ENCODE data around the gene PRDX1. TPM values are rescaled to one million over a fixed set of nuclear protein-coding genes. Genes with fewer than 3 reads are reported as not detected.
A peak's percentile ranks its signal among the peaks of the same experiment; 100 is the strongest.

PRDX1 gene
- total RNA-seq, 2 donors from 2014 or later, result 55.0 to 69.2 TPM

DNA sequence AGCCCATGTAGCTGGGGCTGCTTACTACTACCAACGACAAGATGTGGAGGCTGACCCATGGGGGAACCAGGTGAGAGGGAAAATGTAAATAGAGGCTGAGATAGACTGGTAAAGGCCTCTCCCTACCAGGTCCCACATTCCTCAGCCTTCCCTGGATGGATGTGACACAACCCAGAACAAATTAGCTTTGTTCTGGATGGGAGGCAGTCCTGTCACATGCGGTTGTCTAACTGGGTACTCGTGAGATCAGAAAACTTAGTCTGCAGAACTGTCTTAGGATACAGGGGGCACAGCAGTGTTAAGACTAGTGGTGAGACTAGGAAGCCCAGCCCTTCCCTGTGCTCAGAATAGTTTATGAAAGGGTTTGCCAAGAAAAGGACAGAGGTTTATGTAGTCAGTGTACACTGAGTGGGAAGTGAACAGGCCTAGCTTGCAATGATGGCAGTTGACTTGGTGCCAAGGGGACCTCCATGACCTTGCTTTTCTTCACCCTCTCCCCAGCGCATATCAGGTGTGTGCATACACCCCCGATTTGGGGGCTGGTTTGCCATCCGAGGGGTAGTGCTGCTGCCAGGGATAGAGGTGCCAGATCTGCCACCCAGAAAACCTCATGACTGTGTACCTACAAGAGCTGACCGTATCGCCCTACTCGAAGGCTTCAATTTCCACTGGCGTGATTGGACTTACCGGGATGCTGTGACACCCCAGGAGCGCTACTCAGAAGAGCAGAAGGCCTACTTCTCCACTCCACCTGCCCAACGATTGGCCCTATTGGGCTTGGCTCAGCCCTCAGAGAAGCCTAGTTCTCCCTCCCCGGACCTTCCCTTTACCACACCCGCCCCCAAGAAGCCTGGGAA, 13.2 kb downstream of the PRDX1 start:
- peaks cover 5% of the 10 kb centered on the region for H3K36me3 Mint-ChIP-seq (ENCODE audit: low read depth)
- no peak for ATAC-seq

DNA sequence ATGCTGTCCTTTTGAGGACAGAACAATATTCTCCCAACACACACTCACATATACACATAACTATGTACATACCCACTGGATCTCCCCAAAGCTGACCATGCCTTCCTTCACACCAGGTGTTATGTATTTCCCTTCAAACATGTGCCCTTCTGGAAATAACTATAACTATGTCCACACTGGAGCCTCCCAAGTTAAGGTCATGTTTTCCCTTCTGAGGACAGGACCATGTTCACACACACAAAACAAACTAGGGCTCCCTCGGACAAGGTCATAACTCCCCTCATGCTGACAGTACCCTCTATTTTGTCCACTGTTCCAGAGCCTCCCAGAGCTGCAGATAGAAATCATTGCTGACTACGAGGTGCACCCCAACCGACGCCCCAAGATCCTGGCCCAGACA, 13.8 kb downstream of the PRDX1 start:
- H3K9me3 ChIP-seq (ENCODE audit: control insufficient read depth, low read length, poor library complexity, severe bottlenecking), result no peaks in the 10 kb centered on the region
- no peak overlapping the region for H3K4me3 Mint-ChIP-seq
- H3K36me3 Mint-ChIP-seq (ENCODE audit: low read depth), result peaks cover 5% of the 10 kb centered on the region
- ATAC-seq (no peak), DNase-seq (no peak)
- peak overlapping the region; percentile 90 for H3K27ac Mint-ChIP-seq
- H3K27me3 Mint-ChIP-seq, result no peaks in the 10 kb centered on the region
- peaks cover 7% of the 10 kb centered on the region for H3K4me1 Mint-ChIP-seq

More for the DNA sequence above, 13.2 kb downstream of the PRDX1 start:
- DNase-seq, result no peak
- no peaks in the 10 kb centered on the region for H3K27me3 Mint-ChIP-seq
- H3K27ac Mint-ChIP-seq, result peak overlapping the region; percentile 90
- no peak overlapping the region for H3K4me3 Mint-ChIP-seq
- H3K4me1 Mint-ChIP-seq, result peaks cover 7% of the 10 kb centered on the region
- no peaks in the 10 kb centered on the region for H3K9me3 ChIP-seq (ENCODE audit: control insufficient read depth, low read length, poor library complexity, severe bottlenecking)

DNA sequence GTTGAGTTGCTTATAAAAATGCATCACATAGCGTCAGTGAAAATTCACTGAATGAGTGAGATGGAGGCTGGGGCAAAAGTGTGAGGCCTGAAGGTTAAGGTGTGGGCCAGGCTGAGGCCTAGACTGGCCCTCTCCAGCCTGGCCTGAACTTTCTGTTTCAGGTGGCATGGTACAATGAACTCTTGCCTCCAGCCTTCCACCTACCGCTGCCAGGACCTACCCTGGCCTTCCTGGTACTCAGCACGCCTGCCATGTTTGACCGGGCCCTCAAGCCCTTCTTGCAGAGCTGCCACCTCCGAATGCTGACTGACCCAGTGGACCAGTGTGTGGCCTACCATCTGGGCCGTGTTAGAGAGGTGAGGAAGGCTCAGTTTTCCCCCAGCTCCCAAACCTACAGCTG, 14.5 kb downstream of the PRDX1 start:
- H3K36me3 Mint-ChIP-seq (ENCODE audit: low read depth), result peaks cover 5% of the 10 kb centered on the region
- no peaks in the 10 kb centered on the region for H3K9me3 ChIP-seq (ENCODE audit: control insufficient read depth, low read length, poor library complexity, severe bottlenecking)
- no peaks in the 10 kb centered on the region for H3K27me3 Mint-ChIP-seq
- DNase-seq (no peak), ATAC-seq (no peak)
- H3K4me1 Mint-ChIP-seq, result peaks cover 4% of the 10 kb centered on the region
- H3K27ac Mint-ChIP-seq, result peak overlapping the region; percentile 90
- no peak overlapping the region for H3K4me3 Mint-ChIP-seq

DNA sequence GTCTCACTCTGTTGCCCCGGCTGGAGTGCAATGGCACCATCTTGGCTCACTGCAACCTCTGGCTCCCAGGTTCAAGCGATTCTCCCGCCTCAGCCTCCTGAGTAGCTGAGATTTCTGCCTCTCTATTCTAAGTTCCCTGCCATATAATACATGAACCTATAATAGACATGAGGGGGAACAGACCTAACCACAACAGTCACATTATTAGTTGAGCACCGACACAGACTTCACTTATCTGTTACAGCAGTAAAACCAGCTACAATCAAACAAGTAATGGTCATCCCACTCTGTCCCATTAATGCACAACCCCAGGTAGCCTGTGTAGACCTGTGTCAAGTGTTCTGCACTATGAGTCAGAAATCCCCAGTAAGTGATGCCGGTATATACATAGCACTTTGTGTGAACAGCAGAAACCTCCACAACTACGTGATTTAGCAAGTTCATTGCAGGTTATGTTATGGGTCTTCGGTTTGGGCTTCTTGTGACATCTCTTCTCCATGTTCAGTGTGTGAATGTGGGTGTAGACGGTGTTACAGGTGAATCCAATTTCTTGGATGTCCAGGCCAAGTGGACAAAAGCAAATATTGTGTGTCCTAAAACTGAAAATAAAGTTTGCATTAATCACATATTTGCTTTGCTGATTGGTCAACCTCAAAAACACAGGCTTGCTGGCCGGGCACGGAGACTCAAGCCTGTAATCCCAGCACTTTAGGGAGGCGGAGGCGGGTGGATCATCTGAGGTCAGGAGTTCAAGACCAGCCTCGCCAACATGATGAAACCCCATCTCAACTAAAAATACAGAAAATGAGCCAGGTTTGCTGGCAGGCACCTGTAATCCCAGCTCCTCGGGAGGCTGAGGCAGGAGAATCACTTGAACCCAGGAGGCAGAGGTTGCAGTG, 18.0 kb downstream of the PRDX1 start:
- Mint-ChIP-seq H3K4me1 (peaks cover 31% of the 10 kb centered on the region), H3K36me3 (ENCODE audit: low read depth) (no peaks in the 10 kb centered on the region), H3K4me3 (no peak overlapping the region), H3K27ac (no peak overlapping the region), H3K27me3 (no peaks in the 10 kb centered on the region)
- H3K9me3 ChIP-seq (ENCODE audit: control insufficient read depth, low read length, poor library complexity, severe bottlenecking), result no peaks in the 10 kb centered on the region
- ATAC-seq (no peak), DNase-seq (no peak)

DNA sequence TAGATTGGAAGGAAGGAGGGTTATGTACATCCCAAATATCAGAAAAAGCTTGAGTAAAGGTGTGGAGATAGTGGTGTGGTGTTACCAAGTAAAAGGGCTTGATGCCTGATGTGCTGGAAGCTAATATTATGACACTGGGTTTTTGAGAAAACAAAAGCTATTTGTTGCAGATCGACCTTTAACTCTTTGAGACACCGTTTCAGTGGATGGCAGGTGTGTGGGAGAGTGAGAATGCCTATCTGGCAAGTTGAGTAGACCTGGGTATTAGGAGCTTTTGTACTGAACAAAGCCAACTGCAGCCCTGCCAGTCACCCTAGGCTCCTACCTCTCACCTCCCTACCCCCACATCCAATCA, 20.2 kb downstream of the PRDX1 start:
- no peaks in the 10 kb centered on the region for H3K9me3 ChIP-seq (ENCODE audit: control insufficient read depth, low read length, poor library complexity, severe bottlenecking)
- Mint-ChIP-seq H3K4me3 (no peak overlapping the region), H3K27me3 (no peaks in the 10 kb centered on the region), H3K4me1 (peaks cover 29% of the 10 kb centered on the region), H3K36me3 (ENCODE audit: low read depth) (no peaks in the 10 kb centered on the region), H3K27ac (peak overlapping the region; percentile 74)
- no peak for DNase-seq
- no peak for ATAC-seq

DNA sequence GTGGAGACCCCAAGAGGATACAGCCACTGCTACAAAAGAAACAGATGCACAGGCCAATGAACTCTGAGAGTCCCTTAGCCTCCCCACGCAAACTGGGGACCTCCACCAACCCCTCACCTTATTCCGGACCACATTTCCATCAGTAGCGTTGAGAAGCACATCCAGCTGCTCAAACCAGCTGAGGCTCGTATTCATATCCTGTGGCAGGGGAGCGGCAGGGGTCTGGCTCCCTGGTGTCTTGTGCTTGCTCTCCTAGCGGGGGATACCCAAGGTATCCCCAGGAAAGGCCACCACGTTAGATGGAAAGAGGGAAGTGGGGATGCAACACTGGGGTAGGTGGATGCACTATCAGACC, 22.3 kb downstream of the PRDX1 start:
- Mint-ChIP-seq H3K27ac (peak overlapping the region; percentile 91), H3K4me3 (peak overlapping the region; percentile 97), H3K36me3 (ENCODE audit: low read depth) (no peaks in the 10 kb centered on the region), H3K27me3 (no peaks in the 10 kb centered on the region), H3K4me1 (peaks cover 29% of the 10 kb centered on the region)
- no peaks in the 10 kb centered on the region for H3K9me3 ChIP-seq (ENCODE audit: control insufficient read depth, low read length, poor library complexity, severe bottlenecking)
- DNase-seq, result no peak
- no peak for ATAC-seq

DNA sequence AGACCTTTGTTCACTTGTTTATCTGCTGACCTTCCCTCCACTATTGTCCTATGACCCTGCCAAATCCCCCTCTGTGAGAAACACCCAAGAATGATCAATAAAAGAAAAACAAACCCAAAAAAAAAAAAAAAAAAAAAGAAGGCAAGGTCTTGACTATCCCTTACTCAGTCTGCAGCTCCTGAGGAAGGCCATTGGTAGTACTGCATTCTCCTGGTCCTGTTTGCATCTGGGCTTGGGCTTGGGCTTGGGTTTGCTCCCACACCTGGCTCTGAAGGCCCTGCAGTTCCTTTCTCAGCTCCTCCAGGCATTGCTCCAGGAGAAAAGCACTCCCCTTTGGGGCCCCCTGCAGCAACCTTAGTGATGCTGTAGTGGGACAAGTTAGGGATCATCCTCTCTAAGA, 23.4 kb downstream of the PRDX1 start:
- peak overlapping the region; percentile 91 for H3K27ac Mint-ChIP-seq
- H3K36me3 Mint-ChIP-seq (ENCODE audit: low read depth), result no peaks in the 10 kb centered on the region
- H3K9me3 ChIP-seq (ENCODE audit: control insufficient read depth, low read length, poor library complexity, severe bottlenecking), result no peaks in the 10 kb centered on the region
- H3K27me3 Mint-ChIP-seq, result no peaks in the 10 kb centered on the region
- ATAC-seq (no peak), DNase-seq (no peak)
- no peak overlapping the region for H3K4me3 Mint-ChIP-seq
- H3K4me1 Mint-ChIP-seq, result peaks cover 29% of the 10 kb centered on the region

DNA sequence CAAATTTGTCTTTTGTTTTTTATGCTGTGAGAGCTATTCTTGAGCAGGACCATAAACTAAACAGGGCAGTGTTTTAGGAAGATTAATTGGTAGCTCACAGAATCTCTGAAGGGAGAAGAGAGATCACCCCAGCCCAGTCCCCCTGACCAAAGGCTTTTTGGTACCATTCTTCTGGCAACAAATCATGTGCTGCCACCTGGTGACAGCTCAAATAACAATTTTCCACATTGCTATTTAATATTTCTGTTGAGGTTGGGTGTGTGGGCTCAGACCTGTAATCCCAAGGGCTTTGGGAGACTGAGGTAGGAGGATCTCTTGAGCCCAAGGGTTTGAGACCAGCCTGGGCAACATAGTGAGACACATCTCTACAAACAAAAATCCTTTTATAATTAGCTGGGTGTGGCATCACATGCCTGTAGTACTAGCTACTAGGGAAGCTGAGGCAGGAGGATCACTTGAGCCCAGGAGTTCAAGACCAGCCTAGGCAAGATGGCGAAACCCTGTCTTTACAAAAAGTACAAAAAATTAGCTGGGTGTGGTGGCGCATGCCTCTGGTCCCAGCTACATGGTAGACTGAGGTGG, 28.5 kb downstream of the PRDX1 start:
- DNase-seq (peak in 1 of 3 donors; percentile 32), ATAC-seq (no peak)
- peaks cover 13% of the 10 kb centered on the region for H3K4me1 Mint-ChIP-seq
- no peaks in the 10 kb centered on the region for H3K27me3 Mint-ChIP-seq
- H3K36me3 Mint-ChIP-seq (ENCODE audit: low read depth), result peaks cover 2% of the 10 kb centered on the region
- H3K9me3 ChIP-seq (ENCODE audit: control insufficient read depth, low read length, poor library complexity, severe bottlenecking), result no peaks in the 10 kb centered on the region
- peak overlapping the region; percentile 53 for H3K27ac Mint-ChIP-seq
- no peak overlapping the region for H3K4me3 Mint-ChIP-seq

DNA sequence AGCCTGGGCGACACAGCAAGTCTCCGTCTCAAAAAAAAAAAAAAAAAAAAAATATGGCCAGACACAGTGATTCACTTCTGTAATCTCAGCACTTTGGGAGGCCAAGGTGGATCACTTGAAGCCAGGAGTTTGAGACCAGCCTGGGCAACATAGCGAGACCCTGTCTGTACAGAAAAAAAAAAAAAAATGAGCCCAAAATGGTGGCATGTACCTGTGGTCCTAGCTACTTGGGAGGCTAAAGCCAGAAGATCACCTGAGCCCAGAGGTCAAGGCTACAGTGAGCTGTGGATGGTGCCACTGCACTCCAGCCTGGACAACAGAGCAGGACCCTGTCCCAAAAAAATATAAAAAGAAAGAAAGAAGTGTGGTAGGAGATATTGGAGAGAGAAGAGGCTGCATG, 29.0 kb downstream of the PRDX1 start:
- H3K9me3 ChIP-seq (ENCODE audit: control insufficient read depth, low read length, poor library complexity, severe bottlenecking), result no peaks in the 10 kb centered on the region
- no peak for DNase-seq
- no peak for ATAC-seq
- no peaks in the 10 kb centered on the region for H3K27me3 Mint-ChIP-seq
- H3K4me3 Mint-ChIP-seq, result no peak overlapping the region
- peaks cover 15% of the 10 kb centered on the region for H3K4me1 Mint-ChIP-seq
- peaks cover 3% of the 10 kb centered on the region for H3K36me3 Mint-ChIP-seq (ENCODE audit: low read depth)
- peak overlapping the region; percentile 53 for H3K27ac Mint-ChIP-seq

DNA sequence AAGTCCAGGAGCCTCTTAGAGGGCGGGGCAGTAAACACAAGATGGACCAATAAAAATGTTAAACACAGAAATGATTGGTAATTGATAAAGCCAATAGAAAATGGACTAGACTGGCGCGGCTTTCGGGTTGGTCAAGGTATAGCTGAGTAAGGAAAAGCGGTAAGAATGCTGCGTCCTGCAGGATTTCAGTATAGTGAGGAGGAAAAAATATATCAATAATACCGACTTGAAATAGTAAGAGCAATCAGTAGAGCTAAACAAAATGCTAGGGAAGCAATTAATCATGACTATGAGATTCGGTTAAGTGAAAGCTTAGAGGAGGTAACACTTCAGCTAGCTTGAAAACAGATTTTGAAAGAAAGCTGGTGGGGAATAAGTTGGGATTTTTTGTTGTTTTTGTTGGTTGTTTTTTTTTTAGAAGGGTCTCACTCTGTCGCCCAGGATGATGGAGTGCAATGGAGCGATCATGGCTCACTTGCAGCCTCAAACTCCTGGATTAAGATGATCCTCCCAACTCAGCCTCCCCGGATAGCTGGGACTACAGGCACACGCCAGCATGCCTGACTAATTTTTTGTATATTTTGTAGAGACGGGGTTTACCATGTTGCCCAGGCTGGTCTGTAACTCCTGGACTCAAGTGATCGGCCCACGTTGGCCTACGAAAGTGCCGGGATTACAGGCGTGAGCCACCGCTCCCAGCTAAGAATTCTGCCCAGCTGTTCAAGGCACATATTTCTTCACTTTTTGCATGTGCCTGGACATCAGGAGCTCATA, 30.0 kb downstream of the PRDX1 start:
- H3K4me3 Mint-ChIP-seq, result no peak overlapping the region
- H3K9me3 ChIP-seq (ENCODE audit: control insufficient read depth, low read length, poor library complexity, severe bottlenecking), result no peaks in the 10 kb centered on the region
- DNase-seq (no peak), ATAC-seq (no peak)
- H3K36me3 Mint-ChIP-seq (ENCODE audit: low read depth), result peaks cover 3% of the 10 kb centered on the region
- H3K27ac Mint-ChIP-seq, result no peak overlapping the region
- H3K27me3 Mint-ChIP-seq, result no peaks in the 10 kb centered on the region
- peaks cover 20% of the 10 kb centered on the region for H3K4me1 Mint-ChIP-seq

DNA sequence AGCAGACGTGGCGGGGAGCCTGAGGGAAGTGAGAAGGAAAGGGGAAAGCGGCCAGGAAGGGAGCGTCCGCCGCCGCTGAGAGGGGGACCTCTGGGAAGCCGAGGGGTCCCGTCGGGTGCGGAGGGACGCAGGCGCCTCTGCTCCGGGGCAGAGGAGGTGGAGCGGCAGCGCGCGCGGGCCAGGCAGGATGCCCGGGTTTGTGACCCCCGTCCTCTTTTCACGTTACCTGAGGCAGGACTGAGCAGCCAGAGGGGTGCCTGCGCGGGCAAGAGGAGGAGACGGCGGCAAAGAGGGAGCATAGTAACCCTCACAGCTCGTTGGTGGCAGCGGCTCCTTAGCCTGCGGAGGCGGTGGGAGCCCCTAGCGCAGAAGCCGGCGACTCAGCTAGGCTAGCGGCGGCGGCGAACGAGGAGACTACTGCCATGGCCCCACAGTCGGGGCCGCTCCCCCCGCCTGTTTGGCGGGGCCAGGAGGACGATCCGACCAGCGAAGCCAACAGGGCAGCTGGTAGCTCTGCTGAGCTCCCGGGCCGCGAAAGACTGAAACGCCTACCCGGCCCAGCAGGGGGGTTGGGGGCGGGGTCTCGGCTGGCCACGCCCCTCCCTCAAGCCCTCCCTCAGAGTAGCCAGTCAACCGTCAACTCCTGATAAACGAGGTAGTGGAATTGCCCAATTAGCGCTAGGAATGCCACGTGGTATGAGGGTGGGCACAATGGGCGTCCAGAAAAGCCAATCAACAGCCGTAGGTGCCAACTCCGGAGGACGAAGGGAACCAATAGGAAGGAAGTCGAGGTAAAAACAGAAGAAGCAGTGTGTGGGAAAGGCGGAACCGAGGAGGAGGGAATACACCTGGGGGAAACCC, 30.8 kb downstream of the PRDX1 start, which contains the start of gene TESK2:
TSS of gene TESK2 (minus strand) at position 538 of the 861 bp plus-strand sequence. CDS start 33,378 bp downstream, outside the sequence.
- Mint-ChIP-seq H3K27ac (no peak within 1 kb of the TSS), H3K4me3 (no peak within 1 kb of the TSS), H3K4me1 (peaks cover 20% of the 10 kb centered on the region), H3K27me3 (no peaks in the 10 kb centered on the region), H3K36me3 (ENCODE audit: low read depth) (peaks cover 3% of the 10 kb centered on the region)
- no peaks in the 10 kb centered on the region for H3K9me3 ChIP-seq (ENCODE audit: control insufficient read depth, low read length, poor library complexity, severe bottlenecking)
- ATAC-seq (peak; percentile 91), DNase-seq (peak; percentile 90 to 96 (median 92))

DNA sequence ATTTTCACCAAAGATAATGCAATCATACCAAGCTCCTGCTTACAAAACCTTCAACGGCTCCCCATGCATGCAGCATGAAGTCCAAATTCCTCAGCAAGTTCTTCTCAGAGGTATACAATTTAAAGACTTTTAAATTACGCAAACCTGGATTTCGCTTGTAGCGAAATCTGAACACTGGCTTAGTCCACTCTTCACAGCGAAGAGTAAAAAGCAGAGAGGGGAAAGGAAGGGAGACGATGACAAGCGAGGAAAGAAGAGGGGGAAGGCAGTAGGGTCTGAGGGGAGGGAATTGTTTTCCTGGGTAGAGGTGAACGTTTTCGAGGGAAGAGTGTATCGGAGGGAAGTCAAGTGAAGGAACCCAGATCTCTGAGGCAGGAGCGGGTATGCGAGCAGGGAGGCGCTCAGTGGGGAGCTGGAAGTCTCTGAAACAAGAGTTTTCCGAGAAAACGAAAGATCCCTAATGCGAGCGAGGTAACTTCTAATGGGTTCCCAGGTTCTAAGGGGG, 31.5 kb downstream of the PRDX1 start:
- H3K36me3 Mint-ChIP-seq (ENCODE audit: low read depth), result peaks cover 3% of the 10 kb centered on the region
- no peak for ATAC-seq
- H3K4me3 Mint-ChIP-seq, result no peak overlapping the region
- no peak overlapping the region for H3K27ac Mint-ChIP-seq
- H3K4me1 Mint-ChIP-seq, result peaks cover 20% of the 10 kb centered on the region
- H3K9me3 ChIP-seq (ENCODE audit: control insufficient read depth, low read length, poor library complexity, severe bottlenecking), result no peaks in the 10 kb centered on the region
- no peak for DNase-seq
- H3K27me3 Mint-ChIP-seq, result no peaks in the 10 kb centered on the region

All from T-helper 17 cell (primary cell).